Smooth muscle cell (in vitro differentiated cells): ENCODE data around the gene JPH2. TPM values are rescaled to one million over a fixed set of nuclear protein-coding genes. Genes with fewer than 3 reads are reported as not detected.
"Not testable (repeated sequence)": the region's sequence is repeated elsewhere in the genome, so short reads cannot be mapped to it uniquely, and the experiment has no call there.

ENCODE experiments used
- DNase-seq: peaks from one replicate; lab custom pipeline; 2025; ENCODE audit not compliant: unreplicated experiment; lab: John Stamatoyannopoulos, UW
- H2AFZ ChIP-seq: fragments of 200-600 bp; sonication (generic); 2 replicates; pipeline ENCODE4 v1.6.0; 2016; ENCODE audit warnings: antibody characterized with exemption, low read depth, mild to moderate bottlenecking
- H3F3A ChIP-seq: fragments of 200-600 bp; sonication (generic); 2 replicates; pipeline ENCODE4 v1.6.0; 2017; ENCODE audit warnings: antibody characterized with exemption, low read depth
- H3K27ac ChIP-seq: fragments of 200-600 bp; sonication (generic); 2 replicates; pipeline ENCODE4 v1.5.1; 2016; ENCODE audit warnings: low read depth, mild to moderate bottlenecking
- H3K27me3 ChIP-seq: fragments of 200-600 bp; sonication (generic); 2 replicates; pipeline ENCODE4 v1.6.1; 2016; ENCODE audit warnings: low read depth, mild to moderate bottlenecking
- H3K36me3 ChIP-seq: fragments of 200-600 bp; sonication (generic); 2 replicates; pipeline ENCODE4 v1.5.1; 2016; ENCODE audit warnings: low read depth
- H3K4me1 ChIP-seq: fragments of 200-600 bp; sonication (generic); 2 replicates; pipeline ENCODE4 v1.5.1; 2016; ENCODE audit warnings: low read depth
- H3K4me2 ChIP-seq: fragments of 200-600 bp; sonication (generic); 2 replicates; pipeline ENCODE4 v1.6.0; 2016; ENCODE audit warnings: mild to moderate bottlenecking
- H3K4me3 ChIP-seq: fragments of 200-600 bp; sonication (generic); 2 replicates; pipeline ENCODE4 v1.5.1; 2016; ENCODE audit warnings: mild to moderate bottlenecking
- H3K79me2 ChIP-seq: fragments of 200-600 bp; sonication (generic); 2 replicates; pipeline ENCODE4 v1.6.0; 2016; ENCODE audit warnings: low read depth, mild to moderate bottlenecking
- H3K9ac ChIP-seq: fragments of 200-600 bp; sonication (generic); 2 replicates; pipeline ENCODE4 v1.6.0; 2016; ENCODE audit warnings: low read depth
- H3K9me3 ChIP-seq: fragments of 200-600 bp; sonication (generic); replicated peaks from 2 replicates; pipeline ENCODE4 v1.5.1; 2016; ENCODE audit warnings: low read depth
- H4K20me1 ChIP-seq: fragments of 200-600 bp; sonication (generic); 2 replicates; pipeline ENCODE4 v1.6.0; 2016; ENCODE audit warnings: low read depth
- WGBS: methylation state at CpG from one replicate; pipeline ENCODE4 v1.1.7; 2016; ENCODE audit warnings: low lambda C conversion rate; 5-methylcytosine and 5-hydroxymethylcytosine counted together
- polyA plus RNA-seq: library from polyadenylated mRNA; unstranded; fragments of >200 nt; fragmentation: Nextera tagmentation; extraction: Ambion mirVana; gene quantifications from 2 replicates; pipeline ENCODE4 v1.2.1, GENCODE V29; 2016
- total RNA-seq: library from RNA; depleted of rRNA; stranded (reverse); fragments of >200 nt; gene quantifications from 2 replicates; pipeline ENCODE4 v1.2.3, GENCODE V29; 2014
- TF ChIP-seq, protein P1 (sequence below): fragments of 200-600 bp; sonication (generic); IDR thresholded peaks from 2 replicates; pipeline ENCODE4 v1.5.1; 2017; ENCODE audit warnings: borderline replicate concordance, mild to moderate bottlenecking, antibody characterized with exemption; ENCODE audit not compliant: insufficient read depth, poor library complexity, severe bottlenecking

Gene JPH2
- total and polyA plus RNA-seq, 2 experiments from 2014 or later, result 4.4 to 6.0 TPM

DNA sequence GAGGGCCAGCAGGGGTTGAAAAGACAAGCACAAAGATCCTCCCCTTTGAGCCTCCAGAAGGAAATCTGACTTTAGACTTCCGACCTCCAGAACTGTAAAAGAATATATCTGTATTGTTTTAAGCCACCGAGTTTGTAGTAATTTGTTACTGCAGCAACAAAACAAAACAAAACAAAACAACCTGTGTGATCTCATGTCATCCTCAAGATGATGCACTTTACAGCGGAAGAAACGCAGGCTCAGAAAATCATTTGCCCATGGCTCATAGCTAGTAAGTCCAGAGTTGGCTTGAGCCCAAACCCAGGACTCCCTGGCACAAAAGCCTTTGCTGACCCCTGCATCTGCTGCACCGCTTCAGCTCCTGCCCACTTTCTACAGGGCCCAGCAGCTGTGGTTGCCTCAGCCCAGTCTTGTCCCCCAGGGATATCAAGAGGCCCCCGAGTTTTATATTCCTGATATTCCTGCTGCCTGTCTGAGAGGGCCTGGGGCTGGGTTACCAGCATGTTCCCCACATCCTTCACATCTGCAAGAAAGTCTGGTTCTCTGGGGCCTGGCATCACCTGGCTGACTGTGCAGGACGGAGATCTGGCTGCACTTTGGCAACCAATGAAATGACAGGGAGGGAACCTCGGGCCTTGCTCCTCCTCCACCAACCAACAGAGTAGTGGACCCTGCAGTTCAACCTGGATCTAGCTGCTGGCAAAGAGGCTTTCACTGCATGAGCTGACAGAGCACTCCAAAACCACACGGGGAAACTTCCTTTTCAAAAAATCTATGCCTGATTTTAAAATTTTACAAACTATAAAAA lies 56.9 kb downstream of the JPH2 start:
- Histone ChIP-seq H3K9ac (no peak overlapping the region), H3K4me1 (no peaks in the 10 kb centered on the region)
- 86% methylated on average over 9 of the region's 9 CpGs for WGBS

DNA sequence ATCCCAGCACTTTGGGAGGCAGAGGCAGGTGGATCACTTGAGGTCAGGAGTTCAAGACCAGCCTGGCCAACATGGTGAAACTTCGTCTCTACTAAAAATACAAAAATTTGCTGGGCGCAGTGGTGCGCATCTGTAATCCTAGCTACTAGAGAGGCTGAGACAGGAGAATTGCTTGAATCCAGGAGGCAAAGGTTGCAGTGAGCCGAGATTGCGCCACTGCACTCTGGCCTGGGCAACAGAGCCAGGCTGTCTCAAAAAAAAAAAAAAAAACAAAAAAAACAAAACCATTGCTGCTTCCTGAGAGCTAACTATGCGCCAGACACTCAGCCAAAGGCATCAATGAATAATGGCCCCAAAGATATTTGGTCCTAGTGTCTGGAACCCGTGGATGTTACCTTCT lies 57.7 kb downstream of the JPH2 start:
- H3K9ac ChIP-seq, H2AFZ ChIP-seq, DNase-seq, H3K4me2 ChIP-seq, H3K79me2 ChIP-seq, H3K27ac ChIP-seq, H3K9me3 ChIP-seq, H3K27me3 ChIP-seq, H3K4me3 ChIP-seq, H3K36me3 ChIP-seq, H4K20me1 ChIP-seq, H3F3A ChIP-seq, H3K4me1 ChIP-seq: not testable (repeated sequence)
- 94% methylated on average over 7 of the region's 7 CpGs for WGBS

More for the DNA sequence above, 56.9 kb downstream of the JPH2 start:
- Histone ChIP-seq H3K27ac (no peak overlapping the region), H3F3A (no peaks in the 10 kb centered on the region), H2AFZ (no peak overlapping the region), H3K36me3 (no peaks in the 10 kb centered on the region), H3K27me3 (no peaks in the 10 kb centered on the region), H4K20me1 (no peaks in the 10 kb centered on the region), H3K4me2 (no peak overlapping the region), H3K4me3 (no peak overlapping the region), H3K79me2 (no peaks in the 10 kb centered on the region), H3K9me3 (no peaks in the 10 kb centered on the region)
- TF ChIP-seq, protein P1, sequence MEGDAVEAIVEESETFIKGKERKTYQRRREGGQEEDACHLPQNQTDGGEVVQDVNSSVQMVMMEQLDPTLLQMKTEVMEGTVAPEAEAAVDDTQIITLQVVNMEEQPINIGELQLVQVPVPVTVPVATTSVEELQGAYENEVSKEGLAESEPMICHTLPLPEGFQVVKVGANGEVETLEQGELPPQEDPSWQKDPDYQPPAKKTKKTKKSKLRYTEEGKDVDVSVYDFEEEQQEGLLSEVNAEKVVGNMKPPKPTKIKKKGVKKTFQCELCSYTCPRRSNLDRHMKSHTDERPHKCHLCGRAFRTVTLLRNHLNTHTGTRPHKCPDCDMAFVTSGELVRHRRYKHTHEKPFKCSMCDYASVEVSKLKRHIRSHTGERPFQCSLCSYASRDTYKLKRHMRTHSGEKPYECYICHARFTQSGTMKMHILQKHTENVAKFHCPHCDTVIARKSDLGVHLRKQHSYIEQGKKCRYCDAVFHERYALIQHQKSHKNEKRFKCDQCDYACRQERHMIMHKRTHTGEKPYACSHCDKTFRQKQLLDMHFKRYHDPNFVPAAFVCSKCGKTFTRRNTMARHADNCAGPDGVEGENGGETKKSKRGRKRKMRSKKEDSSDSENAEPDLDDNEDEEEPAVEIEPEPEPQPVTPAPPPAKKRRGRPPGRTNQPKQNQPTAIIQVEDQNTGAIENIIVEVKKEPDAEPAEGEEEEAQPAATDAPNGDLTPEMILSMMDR, result no peak
- DNase-seq, result no peak

DNA sequence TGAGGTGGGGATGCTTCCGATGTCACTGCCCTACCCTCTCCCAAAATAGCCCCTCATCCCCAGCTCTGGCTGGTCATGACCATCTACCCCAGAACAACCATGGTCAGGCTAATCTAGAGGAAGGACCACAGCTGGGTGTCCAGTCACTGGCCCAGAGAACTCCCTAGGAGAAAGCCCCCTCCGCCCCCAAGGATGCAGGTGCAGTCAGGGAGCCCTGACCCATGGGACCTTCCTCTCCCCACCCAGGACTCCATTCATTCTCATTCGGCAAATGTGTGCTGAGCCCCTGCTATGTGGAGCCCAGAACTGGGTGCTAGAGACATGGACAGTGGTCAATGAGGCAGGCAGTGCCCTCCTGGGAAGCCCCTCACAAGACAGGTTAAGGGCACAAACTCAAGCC lies 60.5 kb downstream of the JPH2 start:
- Histone ChIP-seq H3K79me2 (no peaks in the 10 kb centered on the region), H3K27ac (no peak overlapping the region), H3K4me3 (no peak overlapping the region), H3K36me3 (no peaks in the 10 kb centered on the region), H3K4me1 (no peaks in the 10 kb centered on the region), H3K4me2 (no peak overlapping the region), H3F3A (no peaks in the 10 kb centered on the region), H3K9ac (no peak overlapping the region), H3K9me3 (no peaks in the 10 kb centered on the region), H3K27me3 (no peaks in the 10 kb centered on the region), H2AFZ (no peak overlapping the region), H4K20me1 (no peaks in the 10 kb centered on the region)
- DNase-seq, result no peak
- TF ChIP-seq, protein P1, result no peak
- WGBS, result 94% methylated on average over 3 of the region's 3 CpGs

DNA sequence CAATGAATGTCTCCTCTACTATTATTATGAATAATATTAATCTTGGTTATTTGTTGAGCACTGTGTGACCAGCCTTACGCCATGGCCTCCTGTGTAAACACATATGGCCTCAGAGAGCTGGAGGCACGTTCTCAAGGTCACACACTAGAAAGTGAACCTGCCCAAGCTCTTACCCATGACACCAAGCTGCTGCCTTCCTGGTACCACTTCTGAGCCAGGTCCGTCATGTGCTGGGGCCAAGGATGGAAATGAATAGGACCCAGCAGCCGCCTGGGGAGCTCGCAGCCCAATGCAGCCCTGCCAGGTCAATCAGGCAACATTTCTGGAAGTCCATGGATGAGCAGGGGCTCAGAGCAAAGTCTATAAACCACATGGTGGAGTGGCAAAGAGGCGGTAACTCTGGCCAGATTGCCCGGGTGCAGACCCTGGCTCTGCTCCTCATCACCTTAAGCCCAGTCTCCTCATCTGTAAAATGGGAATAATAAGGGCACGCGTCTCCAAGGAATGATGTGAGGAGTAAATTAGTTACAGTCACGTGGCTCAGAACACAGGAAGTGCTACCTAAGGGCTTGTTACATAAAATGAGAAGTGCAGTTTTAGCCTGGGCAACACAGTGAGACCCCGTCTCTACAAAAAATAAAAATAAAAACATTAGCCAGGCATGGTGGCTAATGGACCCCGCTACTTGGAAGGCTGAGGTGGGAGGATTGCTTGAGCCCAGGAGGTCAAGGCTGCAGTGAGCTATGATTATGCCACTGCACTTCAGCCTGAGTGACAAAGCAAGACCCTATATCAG lies 61.5 kb downstream of the JPH2 start:
- no peaks in the 10 kb centered on the region for H3K9me3 ChIP-seq
- DNase-seq, result no peak
- no peaks in the 10 kb centered on the region for H3K27me3 ChIP-seq
- H3K4me1 ChIP-seq, result no peaks in the 10 kb centered on the region
- H3K79me2 ChIP-seq, result no peaks in the 10 kb centered on the region
- no peaks in the 10 kb centered on the region for H3F3A ChIP-seq
- TF ChIP-seq, protein P1, result no peak
- H3K4me3 ChIP-seq, result no peak overlapping the region
- H3K27ac ChIP-seq, result no peak overlapping the region
- H4K20me1 ChIP-seq, result no peaks in the 10 kb centered on the region
- H2AFZ ChIP-seq, result no peak overlapping the region
- H3K36me3 ChIP-seq, result no peaks in the 10 kb centered on the region
- H3K4me2 ChIP-seq, result no peak overlapping the region
- no peak overlapping the region for H3K9ac ChIP-seq
- WGBS, result 98% methylated on average over 12 of the region's 12 CpGs
